ENCODE measurements around the gene MLIP. TPM values are rescaled to one million over a fixed set of nuclear protein-coding genes. Genes with fewer than 3 reads are reported as not detected.

The MLIP gene
- total and polyA plus RNA-seq, 2 experiments from 2014 or later: not detected

GRCh38 chr6:54288474-54288873 is 177.2 kb downstream of the MLIP start:
- H3K79me2 ChIP-seq (ENCODE audit: insufficient read depth): no peaks in the 10 kb centered on the region
- H3K9me3 ChIP-seq (ENCODE audit: low read depth): no peaks in the 10 kb centered on the region
- in situ Hi-C loops (cut with MboI): no loop called here
- H2AFZ ChIP-seq: no peak overlapping the region
- no peak overlapping the region for H3K4me2 ChIP-seq (ENCODE audit: unreplicated experiment)
- H3K27ac ChIP-seq: no peak overlapping the region
- no peak overlapping the region for H3K9ac ChIP-seq
- no peaks in the 10 kb centered on the region for H4K20me1 ChIP-seq (ENCODE audit: insufficient read depth)
- H3F3A ChIP-seq (ENCODE audit: insufficient read depth): peaks cover 54% of the 10 kb centered on the region
- no peaks in the 10 kb centered on the region for H3K9me2 ChIP-seq (ENCODE audit: insufficient read depth)
- H3K27me3 ChIP-seq (replicated peaks; ENCODE audit: insufficient read depth): no peaks in the 10 kb centered on the region
- WGBS, 2 experiments (ENCODE audit: low coverage in 1 of 2, low lambda C conversion rate in 2 of 2, missing lambda C conversion rate in 2 of 2): 100% methylated on average over 2 of the region's 2 CpGs
- H3K4me1 ChIP-seq (ENCODE audit: insufficient read depth): peaks cover 53% of the 10 kb centered on the region
- no peaks in the 10 kb centered on the region for H3K36me3 ChIP-seq (ENCODE audit: low read depth)
- TF ChIP-seq EZH2 (IDR thresholded peaks at IDR 0.05; ENCODE audit: insufficient read depth, poor library complexity, severe bottlenecking) (no peak), EZH2phosphoT487 (IDR thresholded peaks at IDR 0.05; ENCODE audit: insufficient read depth, low read depth) (no peak)
- H3K4me3 ChIP-seq: no peak overlapping the region
- DNase-seq: no peak

DNA sequence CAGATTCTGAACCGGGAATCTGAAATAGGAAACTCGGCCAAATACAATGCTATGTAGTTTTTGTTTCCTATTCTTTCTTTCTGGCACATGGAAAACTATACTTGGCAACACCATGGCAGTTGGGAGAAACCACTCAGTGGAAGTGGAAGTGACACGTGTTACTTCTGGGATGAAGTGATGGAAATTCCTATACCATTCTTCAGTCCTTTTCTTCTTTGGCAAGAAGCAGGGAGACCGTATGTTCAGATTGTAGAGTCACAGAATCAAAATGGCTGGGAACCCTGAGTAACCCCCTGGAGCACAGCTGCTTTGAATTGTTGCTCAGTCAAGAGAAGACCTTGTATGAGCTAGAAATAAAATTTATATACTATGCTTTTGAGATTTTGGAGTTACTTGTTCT is 178.2 kb downstream of the MLIP start:
- no peaks in the 10 kb centered on the region for H3K9me3 ChIP-seq (ENCODE audit: low read depth)
- H3K36me3 ChIP-seq (ENCODE audit: low read depth): no peaks in the 10 kb centered on the region
- H3K4me2 ChIP-seq (ENCODE audit: unreplicated experiment): no peak overlapping the region
- H3K4me1 ChIP-seq (ENCODE audit: insufficient read depth): peaks cover 48% of the 10 kb centered on the region
- WGBS, 2 experiments (ENCODE audit: low coverage in 1 of 2, low lambda C conversion rate in 2 of 2, missing lambda C conversion rate in 2 of 2): 92 to 96% methylated on average over 4 of the region's 4 CpGs
- in situ Hi-C loops (cut with MboI): no loop called here
- no peaks in the 10 kb centered on the region for H4K20me1 ChIP-seq (ENCODE audit: insufficient read depth)
- TF ChIP-seq EZH2 (IDR thresholded peaks at IDR 0.05; ENCODE audit: insufficient read depth, poor library complexity, severe bottlenecking) (no peak), EZH2phosphoT487 (IDR thresholded peaks at IDR 0.05; ENCODE audit: insufficient read depth, low read depth) (no peak)
- no peak overlapping the region for H3K27ac ChIP-seq
- H3K9ac ChIP-seq: no peak overlapping the region
- no peak overlapping the region for H3K4me3 ChIP-seq
- no peaks in the 10 kb centered on the region for H3K9me2 ChIP-seq (ENCODE audit: insufficient read depth)
- H3K79me2 ChIP-seq (ENCODE audit: insufficient read depth): no peaks in the 10 kb centered on the region
- H3F3A ChIP-seq (ENCODE audit: insufficient read depth): peaks cover 46% of the 10 kb centered on the region
- H2AFZ ChIP-seq: no peak overlapping the region
- no peaks in the 10 kb centered on the region for H3K27me3 ChIP-seq (replicated peaks; ENCODE audit: insufficient read depth)
- no peak for DNase-seq

DNA sequence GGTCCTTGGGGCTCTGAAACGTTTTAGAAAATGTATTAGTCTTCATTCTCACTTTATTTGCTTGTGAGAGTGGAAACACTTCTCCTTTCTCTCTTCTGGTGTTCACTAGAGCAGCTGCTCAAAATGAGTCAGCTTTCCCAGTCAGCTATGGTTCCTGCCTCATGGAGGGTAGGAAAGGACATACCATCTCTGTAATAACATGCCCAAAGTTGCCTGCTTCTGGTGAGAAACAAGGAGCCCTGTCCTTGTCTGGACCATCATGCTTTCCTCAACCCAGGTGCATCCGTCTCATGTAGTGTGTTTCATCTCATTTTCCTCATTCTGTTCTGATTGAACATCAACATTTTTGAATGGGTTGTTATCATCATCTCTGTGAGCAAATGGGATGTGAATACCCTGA is 179.9 kb downstream of the MLIP start:
- Histone ChIP-seq H3K27me3 (replicated peaks; ENCODE audit: insufficient read depth) (no peaks in the 10 kb centered on the region), H3F3A (ENCODE audit: insufficient read depth) (peaks cover 29% of the 10 kb centered on the region), H4K20me1 (ENCODE audit: insufficient read depth) (no peaks in the 10 kb centered on the region), H3K79me2 (ENCODE audit: insufficient read depth) (no peaks in the 10 kb centered on the region), H3K4me3 (0 out of 2 replicates have a peak overlapping the region, but pooled peaks have one; percentile 8), H3K4me1 (ENCODE audit: insufficient read depth) (peaks cover 36% of the 10 kb centered on the region), H3K9me3 (ENCODE audit: low read depth) (no peaks in the 10 kb centered on the region), H3K9me2 (ENCODE audit: insufficient read depth) (no peaks in the 10 kb centered on the region), H2AFZ (peak overlapping the region; percentile 37; the same call in 1 of the 2 replicates), H3K27ac (peak overlapping the region; percentile 57), H3K9ac (peak overlapping the region; percentile 8; the same call in 1 of the 2 replicates), H3K36me3 (ENCODE audit: low read depth) (no peaks in the 10 kb centered on the region), H3K4me2 (ENCODE audit: unreplicated experiment) (peak overlapping the region; percentile 60)
- in situ Hi-C loops (cut with MboI): no loop called here
- 36 to 46% methylated on average over 2 of the region's 2 CpGs for WGBS, 2 experiments (ENCODE audit: low coverage in 1 of 2, low lambda C conversion rate in 2 of 2, missing lambda C conversion rate in 2 of 2)
- TF ChIP-seq EZH2 (IDR thresholded peaks at IDR 0.05; ENCODE audit: insufficient read depth, poor library complexity, severe bottlenecking) (no peak), EZH2phosphoT487 (IDR thresholded peaks at IDR 0.05; ENCODE audit: insufficient read depth, low read depth) (no peak)
- peak; percentile 87 for DNase-seq

- H3K4me2 ChIP-seq (ENCODE audit: unreplicated experiment): peak overlapping the region; percentile 60
- H3K27ac ChIP-seq: peak overlapping the region; percentile 57
- DNase-seq: peak; percentile 76
- peaks cover 24% of the 10 kb centered on the region for H3F3A ChIP-seq (ENCODE audit: insufficient read depth)
- peaks cover 30% of the 10 kb centered on the region for H3K4me1 ChIP-seq (ENCODE audit: insufficient read depth)
- H3K27me3 ChIP-seq (replicated peaks; ENCODE audit: insufficient read depth): no peaks in the 10 kb centered on the region
- 0 to 3% methylated on average over 2 of the region's 2 CpGs for WGBS, 2 experiments (ENCODE audit: low coverage in 1 of 2, low lambda C conversion rate in 2 of 2, missing lambda C conversion rate in 2 of 2)
- H3K36me3 ChIP-seq (ENCODE audit: low read depth): no peaks in the 10 kb centered on the region
- H3K4me3 ChIP-seq: peak overlapping the region; percentile 8; the same call in 1 of the 2 replicates
- H4K20me1 ChIP-seq (ENCODE audit: insufficient read depth): no peaks in the 10 kb centered on the region
- TF ChIP-seq EZH2 (IDR thresholded peaks at IDR 0.05; ENCODE audit: insufficient read depth, poor library complexity, severe bottlenecking) (no peak), EZH2phosphoT487 (IDR thresholded peaks at IDR 0.05; ENCODE audit: insufficient read depth, low read depth) (0 out of 2 replicates have a peak, but pooled peaks have one; percentile 29)
- H3K79me2 ChIP-seq (ENCODE audit: insufficient read depth): no peaks in the 10 kb centered on the region
- no peaks in the 10 kb centered on the region for H3K9me2 ChIP-seq (ENCODE audit: insufficient read depth)
- H3K9me3 ChIP-seq (ENCODE audit: low read depth): no peaks in the 10 kb centered on the region
- in situ Hi-C loops (cut with MboI): no loop called here
- H2AFZ ChIP-seq: no peak overlapping the region
- peak overlapping the region; percentile 8; the same call in 1 of the 2 replicates for H3K9ac ChIP-seq
Measured at GRCh38 chr6:54291738-54292137, 180.5 kb downstream of the MLIP start.
